Common myeloid progenitor, CD34-positive (primary cell): Measurements from ENCODE around the gene DCTD.

Experiments
- CTCF ChIA-PET: fragments of 350-600 bp; sonication (Branson Sonifier 250); formaldehyde crosslinking; loops from one replicate; lab custom pipeline; 2021; ENCODE audit warnings: antibody characterized with exemption; lab: Charles Lee
- POLR2A ChIA-PET: fragments of 350-600 bp; sonication (Branson Sonifier 250); formaldehyde crosslinking; loops from one replicate; lab custom pipeline; 2021; ENCODE audit warnings: antibody characterized with exemption; lab: Charles Lee
- DNase-seq, 3 donors: peaks; one replicate each; pipeline versions ENCODE4 v3.0.0 to v3.0.0-alpha.2; 2013
- H3K27ac ChIP-seq, 2 experiments: 1 replicate in 1 of 2; 2 replicates in 1 of 2; pipeline ENCODE4 v1.7.0; 2013; ENCODE audit warnings: inconsistent platforms in 2 of 2, low read length in 2 of 2, mild to moderate bottlenecking in 2 of 2, low read depth in 1 of 2, moderate library complexity in 1 of 2; ENCODE audit not compliant: severe bottlenecking in 2 of 2, insufficient read depth in 1 of 2, poor library complexity in 1 of 2
- H3K27me3 ChIP-seq, 5 experiments: replicated peaks in 2 of 5; 1 replicate in 3 of 5; 2 replicates in 2 of 5; pipeline versions ENCODE4 v1.6.1 to v1.7.0; 2013; ENCODE audit warnings: low read length in 4 of 5, mild to moderate bottlenecking in 2 of 5, moderate library complexity in 2 of 5, inconsistent platforms in 1 of 5; ENCODE audit not compliant: insufficient read depth in 5 of 5, control insufficient read depth in 4 of 5
- H3K36me3 ChIP-seq, 4 experiments: 1 replicate in 2 of 4; 2 replicates in 2 of 4; pipeline versions ENCODE4 v1.6.1 to v1.7.0; 2013; ENCODE audit warnings: low read length in 3 of 4, control low read depth in 1 of 4, mild to moderate bottlenecking in 1 of 4; ENCODE audit not compliant: control insufficient read depth in 4 of 4, insufficient read depth in 4 of 4
- H3K4me1 ChIP-seq, 4 experiments: 1 replicate in 3 of 4; 2 replicates in 1 of 4; pipeline versions ENCODE4 v1.6.1 to v1.7.1; 2013; ENCODE audit warnings: low read length in 3 of 4, mild to moderate bottlenecking in 3 of 4, control low read depth in 1 of 4, inconsistent platforms in 1 of 4, moderate library complexity in 1 of 4; ENCODE audit not compliant: control insufficient read depth in 4 of 4, insufficient read depth in 4 of 4; ENCODE audit errors: control extremely low read depth in 1 of 4
- H3K4me3 ChIP-seq, 7 experiments: 1 replicate in 4 of 7; 2 replicates in 3 of 7; pipeline versions ENCODE4 v1.5.1 to v1.7.0; 2013; ENCODE audit warnings: mild to moderate bottlenecking in 7 of 7, low read length in 6 of 7, moderate library complexity in 6 of 7, inconsistent platforms in 2 of 7, low read depth in 2 of 7, control low read depth in 1 of 7; ENCODE audit not compliant: insufficient read depth in 4 of 7, control insufficient read depth in 1 of 7; ENCODE audit errors: extremely low read depth in 1 of 7
- H3K9me3 ChIP-seq, 5 experiments: 1 replicate in 4 of 5; 2 replicates in 1 of 5; pipeline versions ENCODE4 v1.6.1 to v1.7.1; 2013; ENCODE audit warnings: low read length in 4 of 5, mild to moderate bottlenecking in 2 of 5, inconsistent platforms in 1 of 5, low read depth in 1 of 5, moderate library complexity in 1 of 5; ENCODE audit not compliant: control insufficient read depth in 4 of 5, insufficient read depth in 2 of 5; ENCODE audit errors: control extremely low read depth in 1 of 5
- WGBS: methylation state at CpG from one replicate; pipeline ENCODE4 v1.1.5; 2013; ENCODE audit not compliant: insufficient coverage; 5-methylcytosine and 5-hydroxymethylcytosine counted together

The DCTD gene

GRCh38 chr4:182880387-182881356, 36.5 kb downstream of the DCTD start:
- ChIA-PET CTCF (interaction anchor here (1.6 kb wide), 1 partner anchor 12 kb away, joined by 4 read pairs; no protein-coding TSS in a partner anchor), POLR2A (no interaction called here)
- Histone ChIP-seq H3K36me3 (peaks cover 9 to 44% (median 22%) of the 10 kb centered on the region in 4 experiments), H3K9me3 (peaks cover 0 to 20% (median 13%) of the 10 kb centered on the region in 5 experiments), H3K4me3 (no peak overlapping the region), H3K27ac (no peak overlapping the region), H3K27me3 (no peaks in the 10 kb centered on the region), H3K4me1 (peaks cover 6 to 19% (median 16%) of the 10 kb centered on the region in 4 experiments)
- DNase-seq = no peak
- 95% methylated on average over 23 of the region's 26 CpGs for WGBS

- 97% methylated on average over 9 of the region's 9 CpGs for WGBS
- no peak overlapping the region for H3K4me3 ChIP-seq
- peaks cover 0 to 12% (median 6%) of the 10 kb centered on the region in 5 experiments for H3K9me3 ChIP-seq
- H3K27ac ChIP-seq = no peak overlapping the region
- peaks cover 6 to 37% (median 17%) of the 10 kb centered on the region in 4 experiments for H3K36me3 ChIP-seq
- DNase-seq = no peak
- no peaks in the 10 kb centered on the region for H3K27me3 ChIP-seq
- POLR2A ChIA-PET = no interaction called here
- H3K4me1 ChIP-seq = peaks cover 6 to 25% (median 20%) of the 10 kb centered on the region in 4 experiments
- CTCF ChIA-PET = interaction anchor here (0.9 to 1.6 kb wide), 2 partner anchors 11 to 45 kb away, joined by 3 to 4 read pairs; no protein-coding TSS in a partner anchor
These were observed 37.3 kb downstream of the DCTD start for GRCh38 chr4:182879913-182880312.

GRCh38 chr4:182878633-182879495, 38.3 kb downstream of the DCTD start:
- WGBS = 79% methylated on average over 15 of the region's 16 CpGs
- peak overlapping the region in 1 of 2 experiments; percentile 59 for H3K27ac ChIP-seq
- POLR2A ChIA-PET = no interaction called here
- H3K9me3 ChIP-seq = peaks cover 0 to 6% (median 2%) of the 10 kb centered on the region in 5 experiments
- no peak overlapping the region for H3K4me3 ChIP-seq
- CTCF ChIA-PET = interaction anchor here (0.9 to 1.6 kb wide), 3 partner anchors 10 to 46 kb away, joined by 3 to 4 read pairs (median 4); no protein-coding TSS in a partner anchor
- H3K4me1 ChIP-seq = peaks cover 12 to 35% (median 29%) of the 10 kb centered on the region in 4 experiments
- no peak for DNase-seq
- H3K27me3 ChIP-seq = no peaks in the 10 kb centered on the region
- H3K36me3 ChIP-seq = peaks cover 2 to 28% (median 11%) of the 10 kb centered on the region in 4 experiments

- 98% methylated on average over 8 of the region's 9 CpGs for WGBS
- no peak for DNase-seq
- ChIA-PET CTCF (interaction anchor here (1.5 kb wide), 1 partner anchor 32 kb away, joined by 4 read pairs; no protein-coding TSS in a partner anchor), POLR2A (no interaction called here)
- H3K9me3 ChIP-seq = peaks cover 0 to 2% (median 0%) of the 10 kb centered on the region in 5 experiments
- H3K36me3 ChIP-seq = peaks cover under 1 to 18% (median 6%) of the 10 kb centered on the region in 4 experiments
- H3K4me1 ChIP-seq = peaks cover 12 to 40% (median 33%) of the 10 kb centered on the region in 4 experiments
- H3K4me3 ChIP-seq = no peak overlapping the region
- no peaks in the 10 kb centered on the region for H3K27me3 ChIP-seq
- no peak overlapping the region for H3K27ac ChIP-seq
These were observed 39.8 kb downstream of the DCTD start for GRCh38 chr4:182877326-182877883.

- 87% methylated on average over 7 of the region's 8 CpGs for WGBS
- POLR2A ChIA-PET = no interaction called here
- H3K27ac ChIP-seq = no peak overlapping the region
These were observed 40.8 kb downstream of the DCTD start for GRCh38 chr4:182876427-182876826.

More at GRCh38 chr4:182876427-182876826, 40.8 kb downstream of the DCTD start:
- Histone ChIP-seq H3K4me3 (no peak overlapping the region), H3K36me3 (peaks cover 1 to 11% (median 4%) of the 10 kb centered on the region in 4 experiments), H3K4me1 (peaks cover 12 to 40% (median 33%) of the 10 kb centered on the region in 4 experiments), H3K9me3 (peaks cover 0 to 2% (median 0%) of the 10 kb centered on the region in 5 experiments), H3K27me3 (no peaks in the 10 kb centered on the region)
- CTCF ChIA-PET = no interaction called here
- no peak for DNase-seq
